ENCODE results near the gene CD96.

- TF ChIP-seq CTCF (IDR thresholded peaks at IDR 0.05) (no peak), POLR2A (IDR thresholded peaks at IDR 0.05) (no peak), EP300 (IDR thresholded peaks at IDR 0.05) (no peak)
Measured at GRCh38 chr3:111617912-111618601, 76.1 kb downstream of the CD96 start.

Data from ovary (tissue), 3 donors.